CD4-positive, alpha-beta T cell treated with Interleukin-6 for 4 hours (primary cell): Measurements from ENCODE around the gene SPAG8.

Experiments
- DNase-seq: peaks from one replicate; pipeline ENCODE4 v3.0.0-alpha.2; 2020; ENCODE audit warnings: mixed read lengths

Gene SPAG8, protein sequence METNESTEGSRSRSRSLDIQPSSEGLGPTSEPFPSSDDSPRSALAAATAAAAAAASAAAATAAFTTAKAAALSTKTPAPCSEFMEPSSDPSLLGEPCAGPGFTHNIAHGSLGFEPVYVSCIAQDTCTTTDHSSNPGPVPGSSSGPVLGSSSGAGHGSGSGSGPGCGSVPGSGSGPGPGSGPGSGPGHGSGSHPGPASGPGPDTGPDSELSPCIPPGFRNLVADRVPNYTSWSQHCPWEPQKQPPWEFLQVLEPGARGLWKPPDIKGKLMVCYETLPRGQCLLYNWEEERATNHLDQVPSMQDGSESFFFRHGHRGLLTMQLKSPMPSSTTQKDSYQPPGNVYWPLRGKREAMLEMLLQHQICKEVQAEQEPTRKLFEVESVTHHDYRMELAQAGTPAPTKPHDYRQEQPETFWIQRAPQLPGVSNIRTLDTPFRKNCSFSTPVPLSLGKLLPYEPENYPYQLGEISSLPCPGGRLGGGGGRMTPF

DNA sequence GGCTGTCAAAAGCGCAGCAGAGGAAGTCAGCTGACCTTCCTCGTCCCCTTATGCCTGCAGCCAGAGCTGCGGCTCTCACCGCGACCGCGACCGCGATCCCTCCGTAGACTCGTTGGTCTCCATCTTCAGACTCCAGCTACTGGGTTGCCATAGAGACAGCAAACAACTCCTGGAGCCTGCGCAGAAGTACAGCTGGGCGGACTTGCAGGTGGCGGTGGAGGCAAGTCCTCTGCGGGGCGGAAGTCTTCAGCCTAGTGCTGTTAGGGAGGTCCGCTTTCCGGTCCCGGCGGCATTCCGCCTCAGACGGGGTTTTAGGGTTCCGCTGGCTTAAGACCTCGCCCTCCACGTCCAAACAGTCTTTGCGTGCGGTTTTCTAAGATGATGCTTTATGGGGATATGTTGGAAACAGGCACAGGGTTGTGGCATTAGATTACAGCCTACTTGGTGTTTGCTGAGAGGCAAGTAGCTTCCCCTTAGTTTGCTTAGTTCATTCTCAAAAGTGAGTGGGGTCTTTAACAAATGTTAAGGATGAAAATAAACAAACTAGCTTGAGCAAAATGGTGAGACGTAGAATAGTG, at the start of gene SPAG8:
Gene SPAG8, minus strand, starts transcription at position 238 of the 578 bp plus-strand sequence. Its CDS starts 115 bp downstream, at position 123.
- peak; percentile 94 for DNase-seq

DNA sequence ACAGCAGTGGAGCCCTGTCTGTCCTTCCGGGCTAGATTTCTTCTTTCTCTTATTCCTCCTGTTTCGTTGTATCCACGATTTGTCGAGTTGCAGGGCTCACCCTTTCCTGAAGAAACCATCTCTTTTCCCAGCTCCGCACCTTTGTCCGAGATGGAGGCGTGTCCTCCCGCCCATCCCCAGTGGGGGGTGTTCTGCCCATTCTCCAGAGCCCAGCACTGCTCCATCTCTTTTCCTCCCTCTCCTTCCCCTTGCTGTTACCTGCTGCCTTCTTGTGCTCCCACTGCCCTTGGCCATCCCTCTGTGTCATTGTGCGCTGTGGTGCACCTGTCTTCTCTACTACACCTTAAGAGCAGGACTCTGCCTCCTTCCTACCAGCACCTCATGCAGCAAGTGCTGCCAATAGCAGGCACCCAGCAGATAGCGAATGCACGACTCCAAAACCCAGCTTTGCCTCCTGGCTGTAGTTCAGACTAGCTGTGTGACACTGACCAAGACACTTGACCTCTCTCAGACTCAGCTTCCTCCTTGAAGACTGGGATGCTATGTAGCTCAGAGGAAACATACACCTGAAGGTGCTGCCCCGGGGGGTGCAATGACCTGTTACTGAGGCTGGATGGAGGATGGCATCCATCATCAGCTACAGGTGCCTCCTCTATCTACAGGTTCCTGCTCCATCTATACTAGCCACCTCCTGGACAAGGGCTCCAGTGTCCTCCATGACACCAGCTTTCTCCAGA, 49.3 kb upstream of the SPAG8 start:
- DNase-seq = no peak

DNA sequence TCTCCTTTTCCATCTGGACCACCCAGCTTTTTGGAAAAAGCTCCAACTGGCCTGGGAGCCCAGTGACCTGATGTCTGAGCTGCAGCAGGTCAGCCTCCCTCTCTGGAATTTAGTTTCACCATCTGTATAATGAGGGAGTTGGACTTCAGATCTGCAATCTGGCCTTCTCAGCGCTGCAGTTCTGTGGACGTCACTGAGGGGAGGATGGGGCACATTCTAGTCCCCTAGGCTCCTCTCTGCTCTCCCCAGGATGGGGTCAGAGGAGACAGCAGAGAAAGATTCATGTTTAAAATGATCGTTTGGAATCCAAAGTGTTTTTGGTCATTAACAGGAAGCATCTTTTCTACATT, 47.9 kb upstream of the SPAG8 start:
- no peak for DNase-seq

DNA sequence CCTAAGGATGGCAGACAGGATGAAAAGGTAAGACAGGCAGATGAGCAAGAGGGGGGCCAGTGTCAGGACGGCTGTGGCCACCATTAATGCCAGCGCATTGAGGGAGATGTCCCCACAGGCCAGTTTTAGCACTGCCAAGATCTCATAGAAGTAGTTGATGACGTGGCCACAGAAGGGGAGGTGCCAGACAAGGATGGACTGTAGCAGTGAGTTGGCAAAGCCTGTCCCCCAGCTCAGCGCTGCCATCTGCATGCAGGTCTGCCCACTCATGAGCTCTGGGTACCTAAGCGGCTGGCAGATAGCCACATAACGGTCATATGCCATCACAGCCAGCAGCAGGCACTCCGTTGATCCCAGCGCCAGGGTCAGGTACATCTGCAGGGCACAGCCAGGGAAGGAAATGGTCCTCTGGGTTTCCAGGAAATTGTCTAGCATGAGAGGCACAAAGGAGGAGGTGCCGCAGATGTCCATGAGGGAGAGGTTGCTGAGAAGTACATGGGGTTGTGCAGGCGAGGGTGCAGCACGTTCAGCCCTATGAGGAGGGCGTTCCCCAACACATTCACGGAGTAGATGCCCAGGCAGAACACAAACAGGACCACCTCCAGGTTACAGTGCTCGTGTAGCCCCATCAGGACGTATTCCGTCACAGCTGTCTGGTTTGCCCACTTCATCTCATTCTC, 47.4 kb upstream of the SPAG8 start:
- DNase-seq = peak; percentile 32

DNA sequence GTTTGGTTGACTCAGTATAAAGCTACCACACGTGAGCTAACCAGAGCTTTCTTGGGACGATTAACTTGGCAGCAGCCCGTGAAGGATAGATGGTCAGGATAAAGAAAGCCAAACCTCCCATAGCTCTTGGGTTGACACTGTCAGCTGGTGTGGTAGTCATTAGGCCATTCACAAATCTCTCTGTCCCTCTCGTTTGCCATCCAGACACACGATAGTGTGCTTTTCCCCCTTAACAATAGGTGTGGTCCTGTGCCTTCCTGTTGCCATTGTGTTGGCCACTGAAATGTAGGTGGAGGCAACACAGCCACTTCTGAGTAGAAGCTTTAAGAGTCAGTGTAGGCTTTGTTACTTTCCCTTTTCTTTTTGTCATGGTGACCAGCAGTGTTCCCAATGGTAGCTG, 46.4 kb upstream of the SPAG8 start:
- no peak for DNase-seq

DNA sequence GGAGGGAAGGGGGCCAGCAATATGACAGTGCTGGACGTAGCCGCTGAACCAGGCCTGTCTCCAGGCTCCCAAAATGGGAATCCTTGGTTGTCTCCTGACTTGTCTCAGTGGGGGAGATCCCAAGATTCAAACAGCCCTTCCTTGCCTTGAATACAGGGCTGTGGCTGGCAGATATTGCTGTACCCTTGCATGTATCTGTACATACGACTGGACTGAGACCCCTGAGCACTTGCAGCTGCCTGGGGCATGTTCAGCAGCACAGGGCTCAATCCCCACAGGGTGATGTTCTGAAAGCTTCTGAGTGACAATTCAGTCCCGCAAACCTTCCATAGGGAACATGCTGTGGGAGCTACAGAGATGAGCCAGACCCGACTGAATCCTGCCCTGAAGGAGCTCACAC, 44.8 kb upstream of the SPAG8 start:
- no peak for DNase-seq

DNA sequence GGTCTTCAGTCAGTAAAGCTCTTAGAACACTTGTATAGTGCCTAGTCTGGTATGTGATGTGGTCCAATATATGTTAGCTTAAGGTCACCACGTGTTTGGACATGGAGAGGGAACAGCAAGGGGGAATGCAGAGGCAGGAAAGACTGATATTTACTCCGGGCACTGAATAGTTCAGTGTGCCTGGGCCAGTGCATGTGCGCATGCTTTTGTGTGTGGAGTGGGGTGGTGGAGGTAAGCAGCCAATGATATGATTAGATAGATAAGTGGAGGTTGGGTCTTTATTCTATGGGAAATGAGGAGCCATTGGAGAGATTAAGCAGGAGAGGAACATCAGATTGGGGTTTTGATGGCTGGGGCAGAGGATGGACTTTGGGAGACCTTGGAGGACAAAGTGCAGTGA, 44.1 kb upstream of the SPAG8 start:
- no peak for DNase-seq

DNA sequence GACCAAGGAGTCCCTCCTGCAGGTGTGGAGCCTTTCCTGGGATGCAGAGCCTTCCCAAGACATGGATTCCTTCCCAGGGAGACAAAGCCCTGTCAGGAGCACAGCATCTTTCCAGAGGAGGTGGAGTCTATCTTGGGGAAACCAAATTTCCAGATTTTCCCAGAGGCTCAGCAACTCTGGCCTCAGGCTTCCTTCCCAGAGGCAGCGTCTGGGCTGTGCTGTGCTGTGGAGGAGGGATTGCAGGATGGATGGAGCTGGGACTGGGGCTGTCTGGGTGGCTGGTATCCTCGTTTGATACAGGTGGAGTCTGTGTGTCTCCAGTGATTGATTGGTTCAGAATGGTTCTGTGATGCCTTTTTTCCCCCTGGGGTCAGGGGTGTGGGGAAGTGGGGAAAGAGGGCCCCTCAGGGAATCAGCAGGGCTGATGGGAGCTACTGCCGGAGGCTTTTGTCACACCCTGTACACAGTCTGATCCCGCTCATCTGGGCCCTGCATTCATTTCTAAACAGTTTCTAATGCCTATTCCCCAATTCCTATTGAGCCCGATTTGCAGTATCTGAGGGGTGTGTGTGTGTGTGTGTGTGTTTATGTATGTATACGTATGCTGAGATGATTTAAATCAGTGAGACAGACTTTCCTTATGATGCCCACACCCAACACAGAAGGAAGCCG, 42.2 kb upstream of the SPAG8 start:
- DNase-seq = no peak

DNA sequence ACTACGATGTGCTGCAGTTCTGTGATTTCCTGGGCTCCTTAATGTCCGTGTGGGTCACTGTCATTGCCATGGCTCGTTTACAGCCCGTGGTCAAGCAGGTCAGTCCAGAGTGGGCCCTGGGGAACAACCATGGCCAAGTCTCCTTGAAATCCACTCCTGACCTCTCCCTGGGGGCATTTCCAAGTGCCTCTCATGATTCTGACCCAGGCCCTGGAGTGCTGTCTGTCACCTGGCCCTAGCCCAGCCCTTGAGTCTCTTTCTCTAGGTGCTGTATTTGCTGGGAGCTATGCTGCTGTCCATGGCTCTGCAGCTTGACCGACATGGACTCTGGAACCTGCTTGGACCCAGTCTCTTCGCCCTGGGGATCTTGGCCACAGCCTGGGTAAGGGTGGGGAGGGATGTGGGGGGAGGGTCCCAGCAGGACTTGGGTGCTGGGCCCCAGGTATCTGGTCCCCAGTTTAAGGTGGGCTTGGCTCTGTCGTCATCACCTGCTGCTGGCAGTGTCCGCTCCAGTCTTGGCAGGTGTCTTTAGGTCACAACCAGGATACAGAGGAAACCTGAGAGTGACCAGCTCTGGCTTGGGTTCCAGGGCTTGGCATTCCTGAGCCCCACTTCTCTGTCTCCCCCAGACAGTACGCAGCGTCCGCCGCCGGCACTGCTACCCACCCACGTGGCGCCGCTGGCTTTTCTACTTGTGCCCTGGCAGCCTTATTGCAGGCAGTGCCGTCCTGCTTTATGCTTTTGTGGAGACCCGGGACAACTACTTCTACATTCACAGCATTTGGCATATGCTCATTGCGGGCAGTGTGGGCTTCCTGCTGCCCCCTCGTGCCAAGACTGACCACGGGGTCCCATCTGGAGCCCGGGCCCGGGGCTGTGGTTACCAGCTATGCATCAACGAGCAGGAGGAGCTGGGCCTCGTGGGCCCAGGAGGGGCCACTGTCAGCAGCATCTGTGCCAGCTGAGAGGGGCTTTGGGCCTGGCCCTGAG, 41.1 kb upstream of the SPAG8 start:
- no peak for DNase-seq

DNA sequence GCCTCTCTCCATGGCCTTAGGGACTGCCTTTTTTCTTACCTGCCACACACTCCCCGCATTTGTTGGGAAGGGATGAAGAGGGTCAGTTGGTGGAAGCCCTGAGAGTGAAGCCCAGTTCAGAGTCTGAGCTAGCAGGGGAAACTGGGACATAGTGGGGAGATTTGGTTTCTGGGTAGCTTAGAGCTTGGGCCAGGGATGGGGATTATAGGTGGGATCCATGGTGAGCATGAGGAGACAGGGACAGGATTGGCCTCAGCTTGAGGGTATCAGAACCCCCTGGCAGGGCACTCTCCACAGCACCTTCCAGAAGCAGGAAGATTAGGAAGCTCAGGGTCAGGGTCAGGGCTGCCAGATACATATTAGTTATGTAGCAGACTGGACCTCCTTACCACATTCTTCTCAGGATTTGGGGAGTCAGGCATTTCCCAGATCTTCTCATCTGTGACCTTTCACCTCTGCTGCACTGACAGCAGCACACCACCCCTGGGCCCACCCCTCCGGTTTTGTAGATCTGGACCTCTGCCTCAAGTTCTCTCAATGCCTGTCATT, 40.3 kb upstream of the SPAG8 start:
- DNase-seq = no peak

DNA sequence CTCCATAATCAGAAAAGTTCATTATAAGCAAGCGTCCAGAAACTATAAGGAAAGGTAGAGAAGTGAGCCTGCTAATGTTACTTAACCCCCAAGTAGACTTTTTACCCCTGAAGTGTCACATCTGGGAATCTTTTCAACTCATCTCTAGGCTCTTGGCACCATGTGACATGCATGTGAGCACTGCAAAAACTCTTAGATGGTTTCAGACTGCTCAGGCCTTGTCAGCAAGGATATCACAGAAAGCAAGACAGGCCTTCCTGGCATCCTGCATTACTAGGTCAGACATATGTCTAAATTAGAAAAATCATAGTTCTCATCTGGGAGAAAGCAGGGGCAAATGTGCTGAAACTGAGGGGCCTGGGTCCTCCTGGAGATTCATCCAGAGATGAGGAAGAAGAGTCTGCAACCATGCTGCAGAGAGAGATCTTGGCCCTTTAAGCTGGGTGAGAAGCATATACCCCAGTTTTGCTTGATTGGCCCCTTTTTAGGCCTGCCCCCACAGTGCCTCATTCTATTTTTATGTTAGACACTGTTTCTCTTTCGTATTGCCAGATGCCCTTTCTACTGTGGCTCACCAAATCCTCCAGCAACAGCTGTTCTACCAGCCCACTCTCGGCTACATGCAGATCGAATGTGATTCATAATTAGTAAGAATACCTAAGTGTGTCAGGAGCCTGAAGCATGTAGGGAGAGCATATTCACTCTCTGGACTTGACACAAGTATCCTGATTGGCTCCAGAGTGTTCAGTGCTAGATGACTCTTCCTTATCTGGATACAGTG, 35.9 kb upstream of the SPAG8 start:
- DNase-seq = no peak

DNA sequence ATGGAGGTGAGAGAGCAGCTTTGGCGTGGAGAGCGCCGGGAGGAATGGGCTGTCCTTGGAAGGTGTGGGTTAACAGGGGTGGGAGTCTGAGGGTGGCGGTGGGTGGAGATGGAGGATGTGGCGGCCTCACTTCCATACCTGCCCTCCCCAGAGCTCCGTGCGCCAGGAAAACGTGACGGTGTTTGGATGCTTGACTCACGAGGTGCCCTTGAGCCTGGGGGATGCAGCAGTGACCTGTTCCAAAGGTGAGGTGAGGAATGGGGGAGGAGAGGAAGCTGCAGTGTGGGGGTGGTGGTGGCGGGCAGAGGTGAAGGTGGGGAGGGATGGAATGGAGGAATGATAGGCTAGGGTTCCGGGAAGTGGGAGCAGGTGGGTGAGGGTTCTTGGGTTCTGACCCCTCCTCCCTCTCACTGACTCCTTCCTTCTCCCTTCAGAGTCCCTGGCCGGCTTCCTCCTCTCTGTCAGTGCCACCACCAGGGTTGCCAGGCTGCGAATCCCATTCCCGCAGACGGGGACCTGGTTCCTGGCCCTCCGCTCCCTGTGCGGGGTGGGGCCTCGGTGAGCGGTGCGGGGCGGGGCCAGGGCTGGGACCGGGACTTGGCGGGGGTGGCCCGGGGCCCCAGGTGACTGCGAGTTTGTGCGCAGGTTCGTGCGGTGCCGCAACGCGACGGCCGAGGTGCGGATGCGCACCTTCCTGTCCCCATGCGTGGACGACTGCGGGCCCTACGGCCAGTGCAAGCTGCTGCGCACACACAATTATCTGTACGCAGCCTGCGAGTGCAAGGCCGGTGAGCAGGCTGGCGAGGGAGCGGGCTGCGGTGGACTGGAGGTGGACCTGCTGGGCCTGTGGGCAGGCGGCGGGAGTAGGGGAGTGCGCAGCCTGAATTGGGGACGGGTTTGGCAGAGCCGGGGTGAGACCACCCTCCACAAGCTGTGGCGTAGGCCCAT, 34.0 kb upstream of the SPAG8 start:
- DNase-seq = peak; percentile 12

DNA sequence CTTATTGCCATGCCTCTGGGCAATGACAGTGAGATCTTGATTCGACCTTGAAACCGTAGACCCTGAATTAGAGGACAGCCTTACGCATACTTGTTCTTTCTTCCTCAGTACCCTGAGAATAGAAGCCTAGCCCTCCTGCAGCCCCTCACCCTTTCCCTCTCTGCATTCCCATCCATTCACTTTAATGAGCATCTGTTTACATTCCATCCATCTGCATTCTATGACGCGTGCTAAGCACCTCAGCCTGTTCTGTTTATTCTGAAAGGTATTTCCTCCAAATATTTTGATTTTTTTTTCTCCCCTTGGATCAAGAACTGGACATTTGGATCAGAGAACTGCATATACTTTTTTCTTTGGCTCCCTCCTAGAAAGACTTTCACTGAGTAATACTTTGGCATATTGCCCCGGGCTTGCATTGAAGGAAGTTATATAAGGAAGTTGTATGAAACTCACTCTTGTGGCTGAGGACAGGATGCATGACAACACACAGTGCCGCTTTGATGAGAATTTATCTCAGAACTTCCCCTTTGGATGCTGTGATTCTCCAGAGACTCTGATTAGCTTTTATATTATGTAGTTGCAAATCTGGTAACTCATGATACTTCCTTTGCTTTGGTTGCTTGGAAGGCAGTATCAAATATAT, 32.7 kb upstream of the SPAG8 start:
- DNase-seq = peak; percentile 66

DNA sequence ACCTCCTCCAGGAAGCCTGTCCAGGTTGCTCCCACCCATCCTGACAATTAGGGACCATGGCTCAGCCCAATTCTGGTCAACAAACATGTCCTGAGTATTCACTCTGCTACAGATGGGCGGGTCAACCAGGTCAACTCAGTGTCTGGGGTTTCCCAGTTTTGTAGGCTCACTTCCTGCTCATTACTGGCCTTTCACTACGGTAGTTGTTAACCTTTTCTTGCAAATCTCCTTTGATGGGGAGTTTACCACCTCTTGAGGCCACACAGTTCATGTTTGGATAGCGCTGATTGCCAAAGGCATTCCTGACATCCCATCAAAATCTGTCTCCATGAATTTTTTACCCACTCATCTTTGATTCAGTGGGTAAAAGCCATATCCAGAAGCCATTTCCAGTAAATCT, 30.7 kb upstream of the SPAG8 start:
- no peak for DNase-seq

DNA sequence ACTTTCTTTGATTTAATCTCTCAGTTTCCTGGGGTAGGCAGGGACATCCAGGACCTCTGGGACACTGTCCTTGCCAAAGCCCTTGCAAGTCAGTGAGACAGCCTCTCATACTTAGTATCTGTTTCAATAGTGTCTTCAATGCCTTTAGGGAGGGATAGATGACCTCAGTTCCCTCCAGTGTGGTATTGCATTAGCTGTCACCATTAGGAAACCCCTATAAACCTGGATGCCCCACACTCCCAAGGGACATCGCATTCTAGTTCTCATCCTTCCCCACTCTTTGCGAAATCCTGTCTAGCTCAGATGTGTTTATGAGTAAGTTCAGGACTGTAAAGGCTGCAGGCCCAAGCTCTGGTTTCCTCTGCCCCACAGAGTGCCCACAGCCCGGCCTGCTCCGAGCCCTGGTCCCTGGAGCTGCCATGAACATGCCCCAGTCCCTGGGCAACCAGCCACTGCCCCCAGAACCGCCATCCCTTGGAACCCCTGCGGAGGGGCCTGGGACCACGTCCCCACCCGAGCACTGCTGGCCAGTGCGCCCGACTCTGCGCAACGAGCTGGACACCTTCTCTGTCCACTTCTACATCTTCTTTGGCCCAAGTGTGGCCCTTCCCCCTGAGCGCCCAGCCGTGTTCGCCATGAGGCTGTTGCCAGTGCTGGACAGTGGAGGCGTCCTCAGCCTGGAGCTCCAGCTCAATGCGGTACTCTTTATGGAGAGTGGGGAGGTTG, 30.1 kb upstream of the SPAG8 start:
- no peak for DNase-seq

DNA sequence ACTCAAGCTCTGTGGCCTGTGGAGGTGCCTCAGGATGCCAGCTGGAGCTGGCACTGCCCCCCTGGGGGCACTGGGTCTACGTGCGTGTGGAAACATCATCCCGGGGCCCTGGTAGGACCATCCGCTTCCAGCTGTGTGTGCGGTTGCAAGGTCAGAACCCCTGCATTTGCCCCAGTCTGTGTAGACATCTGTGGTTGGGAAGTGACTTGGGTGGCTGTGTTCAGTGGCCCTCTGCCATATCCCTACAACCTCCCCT, 29.5 kb upstream of the SPAG8 start:
- no peak for DNase-seq

DNA sequence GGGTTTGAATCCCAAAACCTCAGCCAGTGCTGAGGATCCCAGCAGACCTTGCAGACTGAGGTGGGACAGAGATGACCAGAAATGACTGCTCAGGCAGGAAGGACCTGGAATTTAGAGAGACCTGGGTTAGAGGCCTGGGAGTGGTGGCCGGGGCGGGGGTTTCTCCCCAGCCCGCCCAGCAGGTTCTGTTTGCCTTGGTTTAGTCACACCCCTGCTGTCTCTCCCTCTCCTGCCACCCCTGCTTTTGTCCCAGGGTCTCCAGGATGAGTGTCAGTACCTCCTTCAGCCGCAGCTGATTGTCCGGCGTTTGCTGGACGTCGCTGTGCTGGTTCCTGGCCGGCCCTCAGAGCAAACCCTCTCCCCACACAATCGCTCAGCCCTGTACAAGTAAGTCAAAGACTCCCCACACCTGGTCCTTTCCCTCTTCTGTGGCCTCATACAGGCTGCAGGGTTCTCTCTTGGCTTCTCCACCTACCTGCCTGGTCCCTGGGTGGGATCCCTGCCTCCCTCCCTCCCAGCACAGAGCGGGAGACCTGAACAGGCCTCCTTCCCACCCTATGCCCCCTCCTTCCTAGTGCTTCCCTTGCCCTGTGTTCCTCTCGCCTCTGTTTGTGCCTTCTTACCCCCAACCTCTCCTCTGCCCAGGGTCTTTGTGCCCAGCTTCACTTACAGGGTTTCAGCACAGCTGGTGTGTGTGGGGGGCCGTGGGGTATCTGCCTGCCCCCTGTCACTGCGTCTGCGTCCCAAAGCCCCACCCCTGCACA, 29.0 kb upstream of the SPAG8 start:
- no peak for DNase-seq
